ENCODE data around the gene IRF2BP2.

IRF2BP2 gene

DNA sequence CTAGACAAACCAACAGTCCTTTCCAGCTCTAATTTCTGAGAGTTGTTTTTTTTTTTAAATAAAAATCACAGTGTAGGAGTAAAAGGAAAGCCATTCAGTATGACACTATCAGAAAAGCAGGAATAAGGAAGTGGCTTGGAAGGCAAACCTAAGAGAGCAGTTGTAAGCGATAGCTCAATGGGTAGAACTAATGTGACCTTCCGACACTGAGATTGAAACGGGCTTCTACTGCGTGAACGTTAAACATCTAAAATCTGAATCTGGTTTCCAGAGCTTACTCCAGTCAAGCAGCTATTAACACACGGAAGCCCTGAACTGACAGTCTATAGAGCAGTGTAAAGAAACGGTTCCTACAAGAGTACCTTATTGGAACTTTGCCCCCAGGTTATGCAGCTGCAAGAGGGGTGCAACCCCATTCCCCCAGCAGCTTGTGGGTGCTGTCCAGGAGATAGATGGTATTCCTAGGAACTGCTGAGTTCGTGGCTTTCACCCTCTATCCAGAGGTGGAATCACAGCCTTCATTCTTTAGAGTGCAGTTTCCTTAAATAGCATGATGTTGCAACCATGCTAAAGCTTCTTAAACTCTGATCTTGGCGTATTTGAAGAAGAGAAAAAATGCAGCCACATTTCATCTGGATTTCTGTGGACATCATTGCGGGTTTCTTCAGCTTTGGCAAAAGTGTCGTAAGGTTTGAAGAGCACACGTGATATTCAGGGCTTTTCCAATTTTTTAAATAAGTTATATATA is 3.3 kb upstream of the IRF2BP2 start:
- TF ChIP-seq, protein P1, sequence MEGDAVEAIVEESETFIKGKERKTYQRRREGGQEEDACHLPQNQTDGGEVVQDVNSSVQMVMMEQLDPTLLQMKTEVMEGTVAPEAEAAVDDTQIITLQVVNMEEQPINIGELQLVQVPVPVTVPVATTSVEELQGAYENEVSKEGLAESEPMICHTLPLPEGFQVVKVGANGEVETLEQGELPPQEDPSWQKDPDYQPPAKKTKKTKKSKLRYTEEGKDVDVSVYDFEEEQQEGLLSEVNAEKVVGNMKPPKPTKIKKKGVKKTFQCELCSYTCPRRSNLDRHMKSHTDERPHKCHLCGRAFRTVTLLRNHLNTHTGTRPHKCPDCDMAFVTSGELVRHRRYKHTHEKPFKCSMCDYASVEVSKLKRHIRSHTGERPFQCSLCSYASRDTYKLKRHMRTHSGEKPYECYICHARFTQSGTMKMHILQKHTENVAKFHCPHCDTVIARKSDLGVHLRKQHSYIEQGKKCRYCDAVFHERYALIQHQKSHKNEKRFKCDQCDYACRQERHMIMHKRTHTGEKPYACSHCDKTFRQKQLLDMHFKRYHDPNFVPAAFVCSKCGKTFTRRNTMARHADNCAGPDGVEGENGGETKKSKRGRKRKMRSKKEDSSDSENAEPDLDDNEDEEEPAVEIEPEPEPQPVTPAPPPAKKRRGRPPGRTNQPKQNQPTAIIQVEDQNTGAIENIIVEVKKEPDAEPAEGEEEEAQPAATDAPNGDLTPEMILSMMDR (IDR thresholded peaks at IDR 0.05; ENCODE audit: borderline replicate concordance, insufficient read depth, low read depth, low read length): no peak
- H3K4me3 ChIP-seq (ENCODE audit: low read depth, low read length): no peak overlapping the region

DNA sequence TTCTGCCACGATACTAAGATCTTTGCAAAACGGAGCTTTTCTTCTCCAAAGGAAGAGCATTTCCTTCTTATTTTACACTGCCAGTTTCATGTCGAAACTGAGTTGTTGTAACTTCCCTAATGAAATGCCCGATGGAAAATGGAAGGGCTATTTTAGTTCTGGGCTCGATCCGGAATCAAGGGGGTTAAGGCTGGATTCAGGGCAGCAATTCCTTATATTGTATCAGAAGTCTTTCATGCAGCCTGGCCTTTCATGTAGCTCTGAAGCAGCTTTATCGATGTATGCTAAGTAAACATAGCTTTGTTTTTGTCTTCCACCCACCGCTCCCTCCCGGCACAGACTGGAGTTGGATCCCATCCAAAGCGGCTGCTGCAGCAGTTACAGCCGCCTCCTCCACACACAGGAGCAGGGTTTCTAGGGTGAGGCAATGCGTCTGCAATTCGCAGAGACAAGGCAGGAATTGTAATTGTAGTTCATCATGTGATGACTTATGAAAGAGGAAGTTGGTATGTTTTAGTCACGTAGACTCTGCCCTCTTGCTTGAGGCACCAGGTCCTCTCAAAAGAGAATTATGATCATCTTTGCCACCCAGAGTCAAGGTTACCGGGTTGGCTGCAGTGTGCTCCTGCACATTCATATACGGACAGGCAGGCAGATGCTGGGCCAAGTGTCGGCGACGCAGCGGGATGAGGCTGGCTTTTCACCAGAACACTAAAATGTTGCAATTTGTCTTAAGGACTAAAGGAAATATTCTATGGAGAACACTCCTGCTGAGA is 2.6 kb upstream of the IRF2BP2 start:
- H3K4me3 ChIP-seq (ENCODE audit: low read depth, low read length): peak overlapping the region; percentile 38
- TF ChIP-seq, protein P1 (IDR thresholded peaks at IDR 0.05; ENCODE audit: borderline replicate concordance, insufficient read depth, low read depth, low read length): no peak

DNA sequence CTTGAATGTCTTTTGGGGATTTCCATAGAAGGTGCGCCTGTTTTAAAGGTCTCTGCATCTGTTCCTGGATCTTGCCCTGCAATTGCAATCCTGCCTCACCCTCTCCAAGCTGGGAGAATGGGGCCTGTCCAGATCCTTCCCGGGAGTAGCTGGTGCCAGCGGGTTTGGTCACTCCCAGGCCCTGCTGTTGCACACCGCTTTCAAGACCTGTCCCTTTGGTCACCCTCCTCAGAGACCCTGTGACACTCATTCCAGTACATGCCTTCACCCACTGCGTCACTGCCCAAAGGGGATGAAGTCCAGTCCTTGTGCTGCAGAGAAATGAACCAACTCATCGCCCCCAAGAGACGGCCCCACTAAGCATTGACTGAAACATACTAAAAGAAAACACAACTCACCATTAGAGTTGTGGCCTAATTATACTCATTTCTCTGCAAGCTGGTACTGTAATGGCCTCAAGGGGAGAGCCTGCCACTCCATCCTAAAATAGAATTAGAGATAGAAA is 1.9 kb upstream of the IRF2BP2 start:
- peak overlapping the region; percentile 27 for H3K4me3 ChIP-seq (ENCODE audit: low read depth, low read length)
- TF ChIP-seq, protein P1 (IDR thresholded peaks at IDR 0.05; ENCODE audit: borderline replicate concordance, insufficient read depth, low read depth, low read length): no peak

DNA sequence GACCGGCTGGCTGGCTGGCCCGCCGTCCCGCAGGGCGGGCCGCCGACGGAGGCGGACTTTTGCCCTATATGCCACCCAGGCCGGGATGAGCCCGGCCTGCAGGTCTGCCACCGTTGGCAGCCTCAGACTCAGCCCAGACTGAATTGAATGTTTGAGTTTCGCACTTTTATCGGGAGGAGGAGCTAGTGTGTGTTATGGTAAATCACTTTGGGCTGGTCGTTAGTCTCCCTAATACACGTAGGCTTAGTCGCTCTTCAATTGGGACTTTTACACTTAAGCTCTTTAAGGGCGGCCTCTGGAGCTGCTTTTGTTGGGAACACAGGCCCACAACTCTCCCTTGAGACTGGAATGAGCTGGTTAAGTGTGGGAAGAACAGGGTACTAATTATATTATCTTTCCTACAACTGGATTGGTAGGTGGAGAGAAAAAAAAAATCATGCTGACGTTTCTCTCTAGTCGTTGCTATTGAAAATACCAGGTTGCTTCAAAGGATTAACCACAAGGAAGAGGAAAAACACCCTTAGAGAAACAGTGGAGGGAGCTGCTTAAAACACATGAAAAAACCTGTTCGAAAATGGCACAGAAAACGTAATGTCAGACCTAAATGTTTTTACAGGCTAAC is 1.4 kb upstream of the IRF2BP2 start:
- peak overlapping the region; percentile 88 for H3K4me3 ChIP-seq (ENCODE audit: low read depth, low read length)
- TF ChIP-seq, protein P1 (IDR thresholded peaks at IDR 0.05; ENCODE audit: borderline replicate concordance, insufficient read depth, low read depth, low read length): no peak

DNA sequence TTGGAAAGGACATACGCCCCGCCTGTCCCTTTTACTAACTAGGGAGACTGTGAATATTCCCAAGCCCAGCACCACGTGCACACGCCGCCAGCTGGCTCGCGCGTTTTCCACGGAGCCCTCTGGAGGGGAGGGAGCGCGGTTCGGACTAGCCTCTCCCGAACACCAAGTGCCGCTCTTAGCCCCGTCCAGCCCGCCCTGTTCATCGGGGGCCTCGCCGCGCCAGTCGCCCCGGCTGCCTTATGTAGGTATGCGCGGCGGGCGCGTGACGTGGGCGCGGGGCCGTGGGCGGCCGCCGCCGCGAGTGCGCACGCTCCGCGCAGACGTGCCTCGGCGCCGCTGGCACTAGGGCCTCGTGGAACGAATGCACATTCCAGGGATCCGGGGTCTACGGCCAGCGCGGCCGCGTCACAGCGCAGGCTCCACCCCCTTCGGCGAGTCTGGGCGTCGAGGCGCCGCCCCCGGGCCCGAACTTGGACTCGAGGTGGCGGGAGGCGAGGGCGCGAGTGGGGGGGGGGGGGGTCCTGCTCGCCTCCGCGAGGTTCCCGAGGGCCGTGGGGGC is 767 bp upstream of the IRF2BP2 start:
- TF ChIP-seq, protein P1 (IDR thresholded peaks at IDR 0.05; ENCODE audit: borderline replicate concordance, insufficient read depth, low read depth, low read length): no peak
- H3K4me3 ChIP-seq (ENCODE audit: low read depth, low read length): peak overlapping the region; percentile 88

DNA sequence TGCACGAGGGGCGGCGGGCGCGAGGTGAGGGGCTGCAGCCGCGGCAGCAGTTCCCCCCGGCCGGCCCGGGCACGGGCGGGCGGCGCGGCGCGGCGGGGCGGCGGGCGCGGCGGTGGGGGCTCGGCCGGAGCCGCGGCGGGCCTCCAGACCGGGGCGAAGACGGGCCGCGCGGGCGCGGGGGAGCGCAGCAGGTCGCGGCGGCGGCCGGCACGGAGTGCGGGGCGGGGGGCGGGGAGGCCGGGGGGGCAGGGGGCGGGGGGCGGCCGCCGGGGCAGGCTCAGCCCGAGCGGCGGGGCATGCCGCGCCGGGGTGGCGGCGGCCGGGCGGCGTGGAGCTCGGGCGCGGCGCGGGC is 311 bp downstream of the IRF2BP2 start:
- TF ChIP-seq, protein P1 (IDR thresholded peaks at IDR 0.05; ENCODE audit: borderline replicate concordance, insufficient read depth, low read depth, low read length): no peak
- peak overlapping the region; percentile 88 for H3K4me3 ChIP-seq (ENCODE audit: low read depth, low read length)
